ENCODE measurements around the gene GRIN1.
A peak's percentile ranks its signal among the peaks of the same experiment; 100 is the strongest.

DNA sequence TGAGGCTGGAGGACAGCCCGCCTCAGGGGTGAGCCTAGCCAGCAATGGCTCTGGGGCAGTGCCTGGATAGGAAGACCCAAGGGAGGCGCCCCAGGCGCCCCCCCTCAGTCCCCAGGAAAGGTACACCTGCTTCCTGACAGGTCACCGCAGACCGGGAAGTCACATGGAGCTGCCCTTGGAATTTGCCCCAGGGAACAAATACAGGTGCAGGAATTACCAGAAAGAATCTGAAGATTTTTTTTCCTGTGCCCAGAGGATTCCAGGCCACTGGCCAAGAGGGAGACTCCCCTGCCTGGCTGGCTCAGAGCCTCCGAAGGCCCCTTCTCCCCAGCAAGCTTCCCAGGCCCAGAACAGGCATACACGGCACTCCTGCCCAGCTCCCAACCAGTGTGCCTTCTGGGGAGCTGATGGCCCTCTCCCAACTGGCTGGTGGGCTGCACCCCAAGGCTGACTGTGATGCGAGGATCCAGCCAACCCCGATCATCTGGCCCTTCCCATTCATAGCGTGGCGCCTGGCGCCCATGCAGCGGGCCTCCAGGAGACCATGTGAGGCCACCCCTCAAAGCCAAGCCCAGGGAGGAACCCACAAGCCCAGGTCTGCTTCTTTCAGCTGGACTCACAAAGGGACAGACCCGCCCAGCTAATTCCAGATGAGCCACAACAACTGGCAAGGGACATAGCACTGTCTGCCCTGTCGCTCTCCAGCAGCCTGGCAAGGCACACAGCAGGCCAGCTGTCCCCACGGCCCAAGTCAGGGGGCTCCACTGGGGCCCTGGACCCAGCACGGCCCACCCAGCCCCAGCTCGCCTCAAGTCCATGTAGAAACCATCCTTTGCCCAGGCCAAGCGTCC, 59.3 kb downstream of the GRIN1 start:
- TF ChIP-seq POLR2AphosphoS5 (IDR thresholded peaks at IDR 0.05), result peak in 2 of 3 donors; percentile 29 to 52
- TF ChIP-seq, protein P1, sequence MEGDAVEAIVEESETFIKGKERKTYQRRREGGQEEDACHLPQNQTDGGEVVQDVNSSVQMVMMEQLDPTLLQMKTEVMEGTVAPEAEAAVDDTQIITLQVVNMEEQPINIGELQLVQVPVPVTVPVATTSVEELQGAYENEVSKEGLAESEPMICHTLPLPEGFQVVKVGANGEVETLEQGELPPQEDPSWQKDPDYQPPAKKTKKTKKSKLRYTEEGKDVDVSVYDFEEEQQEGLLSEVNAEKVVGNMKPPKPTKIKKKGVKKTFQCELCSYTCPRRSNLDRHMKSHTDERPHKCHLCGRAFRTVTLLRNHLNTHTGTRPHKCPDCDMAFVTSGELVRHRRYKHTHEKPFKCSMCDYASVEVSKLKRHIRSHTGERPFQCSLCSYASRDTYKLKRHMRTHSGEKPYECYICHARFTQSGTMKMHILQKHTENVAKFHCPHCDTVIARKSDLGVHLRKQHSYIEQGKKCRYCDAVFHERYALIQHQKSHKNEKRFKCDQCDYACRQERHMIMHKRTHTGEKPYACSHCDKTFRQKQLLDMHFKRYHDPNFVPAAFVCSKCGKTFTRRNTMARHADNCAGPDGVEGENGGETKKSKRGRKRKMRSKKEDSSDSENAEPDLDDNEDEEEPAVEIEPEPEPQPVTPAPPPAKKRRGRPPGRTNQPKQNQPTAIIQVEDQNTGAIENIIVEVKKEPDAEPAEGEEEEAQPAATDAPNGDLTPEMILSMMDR (IDR thresholded peaks at IDR 0.05), result no peak
